SU-DHL-6 (cell line): ENCODE results near the gene ZNF143.

Source experiments
- H2AFZ ChIP-seq: fragments of 200-600 bp; sonication (generic); 2 replicates; pipeline ENCODE4 v1.6.1; 2014; ENCODE audit warnings: low read depth, mild to moderate bottlenecking, moderate library complexity, mixed read lengths, antibody characterized with exemption, low read length; ENCODE audit not compliant: severe bottlenecking
- H3F3A ChIP-seq: fragments of 200-600 bp; shearing (Covaris generic); 2 replicates; pipeline ENCODE4 v1.6.0; 2016; ENCODE audit warnings: antibody characterized with exemption, mild to moderate bottlenecking; ENCODE audit not compliant: insufficient read depth
- H3K27ac ChIP-seq: fragments of 200-600 bp; sonication (generic); 2 replicates; pipeline ENCODE4 v1.5.1; 2016; ENCODE audit warnings: low read depth, mild to moderate bottlenecking, low read length, moderate library complexity, mixed read lengths
- H3K27me3 ChIP-seq: fragments of 200-600 bp; sonication (generic), shearing (Covaris generic); 2 replicates; pipeline ENCODE4 v1.6.0; 2014; ENCODE audit warnings: mild to moderate bottlenecking, low read length
- H3K36me3 ChIP-seq: fragments of 200-600 bp; sonication (generic); 2 replicates; pipeline ENCODE4 v1.6.1; 2014; ENCODE audit warnings: mild to moderate bottlenecking, low read length, mixed read lengths
- H3K4me2 ChIP-seq: fragments of 300-600, 200-600 bp; shearing (Covaris generic), sonication (generic); 2 replicates; pipeline ENCODE4 v1.6.0; 2014; ENCODE audit warnings: low read length, low read depth, mild to moderate bottlenecking; ENCODE audit not compliant: poor library complexity, severe bottlenecking
- H3K4me3 ChIP-seq: fragments of 200-600 bp; sonication (generic); 2 replicates; pipeline ENCODE4 v1.5.1; 2014; ENCODE audit warnings: antibody characterized with exemption, low read length, mild to moderate bottlenecking, mixed read lengths; ENCODE audit not compliant: insufficient read depth, poor library complexity, severe bottlenecking
- H3K79me2 ChIP-seq: fragments of 200-600 bp; sonication (generic); 2 replicates; pipeline ENCODE4 v1.6.1; 2014; ENCODE audit warnings: mild to moderate bottlenecking, low read length, moderate library complexity; ENCODE audit not compliant: insufficient read depth
- H3K9ac ChIP-seq: fragments of 200-600 bp; sonication (generic); 2 replicates; pipeline ENCODE4 v1.7.0; 2014; ENCODE audit warnings: mild to moderate bottlenecking, low read length
- H3K9me2 ChIP-seq: fragments of 200-600 bp; sonication (generic); replicated peaks from 2 replicates; pipeline ENCODE4 v1.6.1; 2014; ENCODE audit warnings: low read length; ENCODE audit not compliant: insufficient read depth
- H3K9me3 ChIP-seq: fragments of 200-600 bp; sonication (generic); 2 replicates; pipeline ENCODE4 v1.6.1; 2014; ENCODE audit warnings: low read length, mixed read lengths; ENCODE audit not compliant: insufficient read depth
- H4K20me1 ChIP-seq: fragments of 200-600 bp; sonication (generic); 2 replicates; pipeline ENCODE4 v1.6.1; 2014; ENCODE audit warnings: low read depth, mild to moderate bottlenecking, antibody characterized with exemption, low read length, moderate library complexity, mixed read lengths
- CTCF ChIP-seq: fragments of 200-600 bp; sonication (generic); IDR thresholded peaks from one replicate; pipeline ENCODE4 v1.5.1; 2017; ENCODE audit warnings: antibody characterized with exemption, mild to moderate bottlenecking, low read length, moderate library complexity; ENCODE audit not compliant: insufficient read depth, poor library complexity, severe bottlenecking
- EZH2phosphoT487 ChIP-seq: fragments of 200-600 bp; sonication (generic), shearing (Covaris generic); conservative IDR thresholded peaks from 2 replicates; pipeline ENCODE4 v1.6.1; 2018; ENCODE audit warnings: mild to moderate bottlenecking, antibody characterized with exemption, low read length, moderate library complexity, mixed read lengths

Gene ZNF143

GRCh38 chr11:9568161-9568853, 107.5 kb downstream of the ZNF143 start:
- Histone ChIP-seq H3F3A (peaks cover 49% of the 10 kb centered on the region), H3K9me2 (no peaks in the 10 kb centered on the region), H3K9ac (peak overlapping the region; percentile 19; the same call in 1 of the 2 replicates), H3K9me3 (no peaks in the 10 kb centered on the region), H3K4me2 (peak overlapping the region; percentile 64), H3K4me3 (no peak overlapping the region), H3K27me3 (no peaks in the 10 kb centered on the region), H4K20me1 (no peaks in the 10 kb centered on the region), H3K36me3 (no peaks in the 10 kb centered on the region), H3K27ac (peak overlapping the region; percentile 66), H3K79me2 (peaks cover 7% of the 10 kb centered on the region), H2AFZ (no peak overlapping the region)
- TF ChIP-seq EZH2phosphoT487: no peak
- TF ChIP-seq CTCF: no peak

- no peaks in the 10 kb centered on the region for H4K20me1 ChIP-seq
- H2AFZ ChIP-seq: peak overlapping the region; percentile 8
- no peaks in the 10 kb centered on the region for H3K9me3 ChIP-seq
- H3K27me3 ChIP-seq: no peaks in the 10 kb centered on the region
- H3K9ac ChIP-seq: peak overlapping the region; percentile 19
- H3K27ac ChIP-seq: peak overlapping the region; percentile 66
- no peaks in the 10 kb centered on the region for H3K9me2 ChIP-seq
- H3K4me2 ChIP-seq: peak overlapping the region; percentile 64
- H3F3A ChIP-seq: peaks cover 49% of the 10 kb centered on the region
- TF ChIP-seq EZH2phosphoT487 (no peak), CTCF (no peak)
- peaks cover 11% of the 10 kb centered on the region for H3K79me2 ChIP-seq
- no peaks in the 10 kb centered on the region for H3K36me3 ChIP-seq
- peak overlapping the region; percentile 2 for H3K4me3 ChIP-seq
Measured at GRCh38 chr11:9568854-9569587, 108.2 kb downstream of the ZNF143 start.

GRCh38 chr11:9569588-9570164, 108.9 kb downstream of the ZNF143 start:
- Histone ChIP-seq H2AFZ (no peak overlapping the region), H3K9ac (peak overlapping the region; percentile 99), H3K9me3 (no peaks in the 10 kb centered on the region), H3K79me2 (peaks cover 18% of the 10 kb centered on the region), H4K20me1 (no peaks in the 10 kb centered on the region), H3K36me3 (peaks cover 4% of the 10 kb centered on the region), H3K27ac (peak overlapping the region; percentile 66), H3F3A (peaks cover 49% of the 10 kb centered on the region), H3K27me3 (no peaks in the 10 kb centered on the region), H3K4me3 (no peak overlapping the region), H3K4me2 (peak overlapping the region; percentile 64), H3K9me2 (no peaks in the 10 kb centered on the region)
- TF ChIP-seq CTCF (no peak), EZH2phosphoT487 (no peak)
